GM12865 (cell line): Measurements from ENCODE around the gene CDKAL1.
"Not testable (repeated sequence)": the region's sequence is repeated elsewhere in the genome, so short reads cannot be mapped to it uniquely, and the experiment has no call there.

Source experiments
- DNase-seq: peaks from one replicate; pipeline ENCODE4 v3.0.0; 2010; ENCODE audit warnings: low read depth
- H3K4me3 ChIP-seq: 2 replicates; pipeline ENCODE4 v1.5.1; 2011; ENCODE audit warnings: mild to moderate bottlenecking, low read depth, low read length, control low read depth
- CTCF ChIP-seq: IDR thresholded peaks from 2 replicates; pipeline ENCODE4 v1.5.1; 2011; ENCODE audit warnings: low read length, control low read depth, low read depth, inconsistent platforms; ENCODE audit not compliant: insufficient read depth; ENCODE audit errors: missing control alignments

CDKAL1 gene

GRCh38 chr6:20747991-20748390 lies 213.7 kb downstream of the CDKAL1 start:
- H3K4me3 ChIP-seq = no peak overlapping the region
- TF ChIP-seq CTCF = no peak
- DNase-seq = no peak

GRCh38 chr6:20751293-20751935 lies 217.2 kb downstream of the CDKAL1 start:
- H3K4me3 ChIP-seq = no peak overlapping the region
- TF ChIP-seq CTCF = no peak
- no peak for DNase-seq

- DNase-seq = no peak
- no peak for TF ChIP-seq CTCF
- H3K4me3 ChIP-seq = no peak overlapping the region
These were observed 221.4 kb downstream of the CDKAL1 start for GRCh38 chr6:20755631-20756030.

GRCh38 chr6:20756584-20757147 lies 222.4 kb downstream of the CDKAL1 start:
- not testable (repeated sequence) for H3K4me3 ChIP-seq, DNase-seq

- DNase-seq = no peak
- H3K4me3 ChIP-seq = no peak overlapping the region
- no peak for TF ChIP-seq CTCF
These were observed 223.5 kb downstream of the CDKAL1 start for GRCh38 chr6:20757761-20758160.

GRCh38 chr6:20763296-20763695 lies 229.0 kb downstream of the CDKAL1 start:
- TF ChIP-seq CTCF = no peak
- DNase-seq = no peak
- no peak overlapping the region for H3K4me3 ChIP-seq

- TF ChIP-seq CTCF = no peak
- DNase-seq = no peak
- no peak overlapping the region for H3K4me3 ChIP-seq
These were observed 235.4 kb downstream of the CDKAL1 start for GRCh38 chr6:20769631-20770030.
